Measurements from ENCODE around the gene CMTM4. TPM values are rescaled to one million over a fixed set of nuclear protein-coding genes. Genes with fewer than 3 reads are reported as not detected.

The CMTM4 gene
- total RNA-seq, 1 donor from 2014 or later = 32.5 TPM

DNA sequence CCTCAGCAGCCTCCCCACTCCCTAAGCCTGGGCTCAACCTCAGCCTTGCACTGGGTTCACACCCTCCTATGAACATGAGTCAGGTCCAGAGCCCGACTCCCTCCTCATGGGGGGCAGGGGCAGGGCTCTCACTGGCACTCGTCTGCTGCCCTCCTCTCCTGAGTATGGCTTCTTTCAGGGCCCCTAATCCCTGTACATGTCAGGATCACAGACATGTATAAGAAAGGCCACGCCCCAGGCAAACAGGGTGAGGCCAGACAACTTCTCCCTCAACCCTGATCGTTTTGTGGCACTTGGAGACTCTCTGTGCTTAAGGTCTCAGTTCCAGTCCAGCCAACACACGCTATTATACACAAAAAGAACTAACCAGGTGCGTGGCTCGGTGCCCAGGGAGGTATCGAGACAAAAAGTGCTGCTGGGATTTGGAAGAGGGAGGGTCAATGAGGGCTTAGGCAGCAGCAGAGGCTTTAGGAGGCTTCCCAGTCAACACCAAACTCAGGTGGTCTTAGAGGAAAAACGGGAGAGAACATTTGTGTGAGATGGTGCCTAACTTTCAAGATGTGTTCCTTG lies 46.8 kb downstream of the CMTM4 start:
- TF ChIP-seq, protein P1, sequence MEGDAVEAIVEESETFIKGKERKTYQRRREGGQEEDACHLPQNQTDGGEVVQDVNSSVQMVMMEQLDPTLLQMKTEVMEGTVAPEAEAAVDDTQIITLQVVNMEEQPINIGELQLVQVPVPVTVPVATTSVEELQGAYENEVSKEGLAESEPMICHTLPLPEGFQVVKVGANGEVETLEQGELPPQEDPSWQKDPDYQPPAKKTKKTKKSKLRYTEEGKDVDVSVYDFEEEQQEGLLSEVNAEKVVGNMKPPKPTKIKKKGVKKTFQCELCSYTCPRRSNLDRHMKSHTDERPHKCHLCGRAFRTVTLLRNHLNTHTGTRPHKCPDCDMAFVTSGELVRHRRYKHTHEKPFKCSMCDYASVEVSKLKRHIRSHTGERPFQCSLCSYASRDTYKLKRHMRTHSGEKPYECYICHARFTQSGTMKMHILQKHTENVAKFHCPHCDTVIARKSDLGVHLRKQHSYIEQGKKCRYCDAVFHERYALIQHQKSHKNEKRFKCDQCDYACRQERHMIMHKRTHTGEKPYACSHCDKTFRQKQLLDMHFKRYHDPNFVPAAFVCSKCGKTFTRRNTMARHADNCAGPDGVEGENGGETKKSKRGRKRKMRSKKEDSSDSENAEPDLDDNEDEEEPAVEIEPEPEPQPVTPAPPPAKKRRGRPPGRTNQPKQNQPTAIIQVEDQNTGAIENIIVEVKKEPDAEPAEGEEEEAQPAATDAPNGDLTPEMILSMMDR (conservative IDR thresholded peaks at IDR 0.05) = no peak
- Mint-ChIP-seq H3K36me3 (ENCODE audit: low read depth) (no peaks in the 10 kb centered on the region), H3K9me3 (no peaks in the 10 kb centered on the region), H3K4me1 (peaks cover 8% of the 10 kb centered on the region), H3K27ac (ENCODE audit: unreplicated experiment) (peak overlapping the region; percentile 19), H3K27me3 (ENCODE audit: low read depth) (no peaks in the 10 kb centered on the region), H3K4me3 (no peak overlapping the region)
- DNase-seq (ENCODE audit: low read depth, low spot score) = no peak

DNA sequence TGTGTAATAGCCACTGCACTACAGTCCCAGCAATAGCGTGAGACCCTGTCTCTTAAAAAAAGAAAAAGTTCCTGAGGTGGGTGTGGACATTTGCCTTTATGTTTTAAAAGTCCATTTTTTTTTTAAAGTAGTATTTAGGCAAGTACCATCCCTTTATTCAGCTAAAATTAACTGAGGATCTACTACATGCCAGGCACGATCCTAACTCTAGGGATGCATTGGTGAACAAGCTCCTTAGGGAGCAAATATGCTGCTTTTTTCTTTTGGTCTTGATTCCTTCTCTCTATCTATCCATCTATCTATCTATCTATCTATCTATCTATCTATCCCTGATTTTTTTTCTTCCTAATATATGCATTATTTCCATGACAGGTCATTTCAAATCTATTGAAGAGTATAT lies 47.4 kb downstream of the CMTM4 start:
- no peak for DNase-seq (ENCODE audit: low read depth, low spot score)
- TF ChIP-seq, protein P1 (conservative IDR thresholded peaks at IDR 0.05) = no peak
- Mint-ChIP-seq H3K4me3 (no peak overlapping the region), H3K27me3 (ENCODE audit: low read depth) (no peaks in the 10 kb centered on the region), H3K27ac (ENCODE audit: unreplicated experiment) (no peak overlapping the region), H3K4me1 (peaks cover 8% of the 10 kb centered on the region), H3K36me3 (ENCODE audit: low read depth) (no peaks in the 10 kb centered on the region), H3K9me3 (no peaks in the 10 kb centered on the region)

DNA sequence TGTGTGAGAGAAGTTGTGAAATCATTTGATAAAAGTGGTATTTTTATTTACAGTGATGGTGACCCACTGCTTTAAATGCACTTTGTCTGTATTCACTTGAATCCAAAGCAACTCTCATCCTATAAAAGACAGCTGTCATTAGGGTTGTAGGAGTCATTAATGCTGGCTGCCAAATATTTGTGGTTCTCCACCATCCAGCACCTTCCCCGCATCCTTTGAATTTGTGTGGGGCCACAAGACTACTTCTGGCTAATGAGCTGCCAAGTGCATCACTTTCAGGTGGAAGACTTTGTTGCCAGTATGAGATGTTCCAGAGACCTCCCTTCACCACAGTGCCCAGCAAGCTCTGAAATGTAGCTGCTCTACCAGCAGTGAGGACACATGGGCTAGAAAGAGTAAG lies 48.7 kb downstream of the CMTM4 start:
- peaks cover 8% of the 10 kb centered on the region for H3K4me1 Mint-ChIP-seq

DNA sequence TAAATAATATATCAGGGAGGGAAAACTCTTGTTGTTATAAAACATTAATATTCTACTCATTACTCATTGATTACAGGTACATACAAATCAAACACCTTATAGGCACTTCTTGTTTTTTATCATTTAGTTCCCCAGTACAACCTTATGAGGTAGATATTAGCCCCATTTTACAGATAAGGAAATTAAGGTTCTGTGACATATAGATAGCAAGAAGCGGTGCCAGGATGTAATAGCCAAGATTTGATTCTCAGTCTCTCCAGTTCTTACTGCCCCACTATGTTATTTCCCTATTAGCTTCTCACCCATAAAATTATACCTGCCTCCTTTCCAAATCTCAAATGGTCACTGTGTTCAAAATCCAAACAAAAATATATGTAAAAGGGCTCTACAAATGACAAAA lies 55.2 kb downstream of the CMTM4 start:
- Mint-ChIP-seq H3K4me1 (peaks cover 12% of the 10 kb centered on the region), H3K4me3 (no peak overlapping the region), H3K9me3 (no peaks in the 10 kb centered on the region), H3K27me3 (ENCODE audit: low read depth) (no peaks in the 10 kb centered on the region), H3K27ac (ENCODE audit: unreplicated experiment) (no peak overlapping the region), H3K36me3 (ENCODE audit: low read depth) (no peaks in the 10 kb centered on the region)
- no peak for DNase-seq (ENCODE audit: low read depth, low spot score)
- TF ChIP-seq, protein P1 (conservative IDR thresholded peaks at IDR 0.05) = no peak

More for the DNA sequence above, 48.7 kb downstream of the CMTM4 start:
- DNase-seq (ENCODE audit: low read depth, low spot score) = no peak
- no peak overlapping the region for H3K27ac Mint-ChIP-seq (ENCODE audit: unreplicated experiment)
- TF ChIP-seq, protein P1 (conservative IDR thresholded peaks at IDR 0.05) = no peak
- no peaks in the 10 kb centered on the region for H3K36me3 Mint-ChIP-seq (ENCODE audit: low read depth)
- no peak overlapping the region for H3K4me3 Mint-ChIP-seq
- no peaks in the 10 kb centered on the region for H3K9me3 Mint-ChIP-seq
- no peaks in the 10 kb centered on the region for H3K27me3 Mint-ChIP-seq (ENCODE audit: low read depth)

DNA sequence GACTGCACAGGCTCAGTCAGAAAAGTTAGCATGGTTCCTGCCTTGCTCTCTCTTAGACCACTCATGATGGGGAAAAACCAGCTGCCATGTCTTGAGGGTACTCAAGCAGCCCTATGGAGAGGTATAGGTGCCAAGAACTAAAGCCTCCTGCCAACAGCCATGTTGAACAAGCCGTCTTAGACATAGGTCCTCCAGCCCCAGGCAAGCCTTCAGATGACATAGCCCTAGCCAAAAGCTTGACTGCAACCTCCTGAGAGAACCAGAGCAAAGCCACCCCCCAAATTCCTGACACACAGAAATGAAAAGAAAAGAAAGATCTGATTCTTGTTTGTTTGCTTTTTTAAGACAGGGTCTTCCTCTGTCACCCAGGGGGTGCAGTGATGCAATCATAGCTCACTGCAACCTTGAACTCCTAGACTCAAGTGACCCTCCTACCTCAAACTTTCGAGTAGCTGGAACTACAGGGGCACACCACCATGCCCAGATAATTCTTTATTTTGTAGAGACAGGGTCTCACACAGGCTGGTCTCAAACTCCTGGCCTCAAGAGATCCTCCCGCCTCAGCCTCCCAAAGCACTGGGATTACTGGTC lies 55.7 kb downstream of the CMTM4 start:
- TF ChIP-seq, protein P1 (conservative IDR thresholded peaks at IDR 0.05) = no peak
- Mint-ChIP-seq H3K4me3 (no peak overlapping the region), H3K4me1 (peaks cover 12% of the 10 kb centered on the region), H3K9me3 (no peaks in the 10 kb centered on the region), H3K36me3 (ENCODE audit: low read depth) (no peaks in the 10 kb centered on the region), H3K27me3 (ENCODE audit: low read depth) (no peaks in the 10 kb centered on the region), H3K27ac (ENCODE audit: unreplicated experiment) (no peak overlapping the region)
- DNase-seq (ENCODE audit: low read depth, low spot score) = no peak

All from neural crest cell (in vitro differentiated cells).